PC-9 (cell line): ENCODE data around the gene DIAPH3. TPM values are rescaled to one million over a fixed set of nuclear protein-coding genes. Genes with fewer than 3 reads are reported as not detected.

Source experiments
- Bru-seq: library from RNA; stranded (reverse); fragments of 400-500 nt; gene quantifications from one replicate; lab custom pipeline; 2021; lab: Mats Ljungman, UMichigan
- BruChase-seq, 2 experiments: library from RNA; stranded (reverse); fragments of 400-500 nt; gene quantifications; one replicate each; lab custom pipeline; 2021; lab: Mats Ljungman, UMichigan
- BruUV-seq: library from RNA; stranded (reverse); fragments of 400-500 nt; replicated peaks from 2 replicates; lab custom pipeline; 2021; lab: Mats Ljungman, UMichigan
- CTCF ChIA-PET: fragments of 300-600 bp; sonication (Branson Sonifier 250); formaldehyde crosslinking; loops from one replicate; lab custom pipeline; 2022; ENCODE audit warnings: antibody characterized with exemption; lab: Charles Lee
- POLR2A ChIA-PET: fragments of 300-600 bp; sonication (Branson Sonifier 250); formaldehyde crosslinking; loops from one replicate; lab custom pipeline; 2022; ENCODE audit warnings: antibody characterized with exemption; ENCODE audit not compliant: unreplicated experiment; lab: Charles Lee
- DNase-seq, 2 experiments: peaks; one replicate each; pipeline versions ENCODE4 v3.0.0 to v3.0.0-alpha.2; 2015 to 2022; ENCODE audit warnings: mixed read lengths in 1 of 2
- H2AFZ ChIP-seq: fragments of 200-600 bp; sonication (generic); 2 replicates; pipeline ENCODE4 v1.8.1; 2017; ENCODE audit warnings: antibody characterized with exemption
- H3F3A ChIP-seq: fragments of 200-600 bp; sonication (generic); 2 replicates; pipeline ENCODE4 v1.8.1; 2017; ENCODE audit warnings: antibody characterized with exemption, mild to moderate bottlenecking, low read depth; ENCODE audit not compliant: insufficient read depth
- H3K27ac ChIP-seq: fragments of 200-600 bp; sonication (generic); 2 replicates; pipeline ENCODE4 v1.6.1; 2016; ENCODE audit warnings: mixed run types
- H3K27me3 ChIP-seq: fragments of 200-600 bp; sonication (generic); 2 replicates; pipeline ENCODE4 v1.6.1; 2016; ENCODE audit warnings: low read depth, mixed run types; ENCODE audit not compliant: insufficient read depth
- H3K36me3 ChIP-seq: fragments of 200-600 bp; sonication (generic); 2 replicates; pipeline ENCODE4 v1.6.1; 2016; ENCODE audit warnings: low read depth, mixed run types
- H3K4me1 ChIP-seq: fragments of 200-600 bp; sonication (generic); replicated peaks from 2 replicates; pipeline ENCODE4 v1.6.1; 2016; ENCODE audit warnings: mixed run types; ENCODE audit not compliant: insufficient read depth
- H3K4me2 ChIP-seq: fragments of 200-600 bp; sonication (generic); 2 replicates; pipeline ENCODE4 v1.6.1; 2017; ENCODE audit warnings: mixed run types
- H3K4me3 ChIP-seq: fragments of 200-600 bp; sonication (generic); 2 replicates; pipeline ENCODE4 v1.6.1; 2016; ENCODE audit warnings: mixed run types
- H3K79me2 ChIP-seq: fragments of 200-600 bp; sonication (generic); 2 replicates; pipeline ENCODE4 v1.6.1; 2017; ENCODE audit warnings: low read depth, mixed run types
- H3K9me2 ChIP-seq: fragments of 200-600 bp; sonication (generic); 2 replicates; pipeline ENCODE4 v1.8.1; 2017; ENCODE audit warnings: mild to moderate bottlenecking; ENCODE audit not compliant: insufficient read depth
- H3K9me3 ChIP-seq: fragments of 200-600 bp; sonication (generic); 2 replicates; pipeline ENCODE4 v1.8.1; 2016; ENCODE audit warnings: low read depth; ENCODE audit not compliant: insufficient read depth
- H4K20me1 ChIP-seq: fragments of 200-600 bp; sonication (generic); 2 replicates; pipeline ENCODE4 v1.8.1; 2017; ENCODE audit not compliant: insufficient read depth
- CTCF ChIP-seq: fragments of 200-600 bp; sonication (generic); conservative IDR thresholded peaks from 2 replicates; pipeline ENCODE4 v1.6.1; 2017; ENCODE audit warnings: mixed run types, antibody characterized with exemption, mild to moderate bottlenecking, moderate library complexity
- EZH2 ChIP-seq: fragments of 200-600 bp; sonication (generic); IDR thresholded peaks from 2 replicates; pipeline ENCODE4 v1.8.0; 2017; ENCODE audit warnings: antibody characterized with exemption, low read depth
- intact Hi-C: fragments of 100-400 bp; cut with micrococcal nuclease; formaldehyde crosslinking; loops from one replicate; pipeline ENCODE4 v1.10.0; 2022; ENCODE audit not compliant: unreplicated experiment
- long read RNA-seq: library from polyadenylated mRNA; stranded (forward); transcript quantifications from one replicate; pipeline ENCODE4 v2.0.0, GENCODE V29; 2022
- total RNA-seq: library from RNA; stranded (reverse); gene quantifications from 2 replicates; pipeline ENCODE4 v1.2.3, GENCODE V29; 2021

Gene DIAPH3, protein sequence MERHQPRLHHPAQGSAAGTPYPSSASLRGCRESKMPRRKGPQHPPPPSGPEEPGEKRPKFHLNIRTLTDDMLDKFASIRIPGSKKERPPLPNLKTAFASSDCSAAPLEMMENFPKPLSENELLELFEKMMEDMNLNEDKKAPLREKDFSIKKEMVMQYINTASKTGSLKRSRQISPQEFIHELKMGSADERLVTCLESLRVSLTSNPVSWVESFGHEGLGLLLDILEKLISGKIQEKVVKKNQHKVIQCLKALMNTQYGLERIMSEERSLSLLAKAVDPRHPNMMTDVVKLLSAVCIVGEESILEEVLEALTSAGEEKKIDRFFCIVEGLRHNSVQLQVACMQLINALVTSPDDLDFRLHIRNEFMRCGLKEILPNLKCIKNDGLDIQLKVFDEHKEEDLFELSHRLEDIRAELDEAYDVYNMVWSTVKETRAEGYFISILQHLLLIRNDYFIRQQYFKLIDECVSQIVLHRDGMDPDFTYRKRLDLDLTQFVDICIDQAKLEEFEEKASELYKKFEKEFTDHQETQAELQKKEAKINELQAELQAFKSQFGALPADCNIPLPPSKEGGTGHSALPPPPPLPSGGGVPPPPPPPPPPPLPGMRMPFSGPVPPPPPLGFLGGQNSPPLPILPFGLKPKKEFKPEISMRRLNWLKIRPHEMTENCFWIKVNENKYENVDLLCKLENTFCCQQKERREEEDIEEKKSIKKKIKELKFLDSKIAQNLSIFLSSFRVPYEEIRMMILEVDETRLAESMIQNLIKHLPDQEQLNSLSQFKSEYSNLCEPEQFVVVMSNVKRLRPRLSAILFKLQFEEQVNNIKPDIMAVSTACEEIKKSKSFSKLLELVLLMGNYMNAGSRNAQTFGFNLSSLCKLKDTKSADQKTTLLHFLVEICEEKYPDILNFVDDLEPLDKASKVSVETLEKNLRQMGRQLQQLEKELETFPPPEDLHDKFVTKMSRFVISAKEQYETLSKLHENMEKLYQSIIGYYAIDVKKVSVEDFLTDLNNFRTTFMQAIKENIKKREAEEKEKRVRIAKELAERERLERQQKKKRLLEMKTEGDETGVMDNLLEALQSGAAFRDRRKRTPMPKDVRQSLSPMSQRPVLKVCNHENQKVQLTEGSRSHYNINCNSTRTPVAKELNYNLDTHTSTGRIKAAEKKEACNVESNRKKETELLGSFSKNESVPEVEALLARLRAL
- total RNA-seq, result 26.4 and 39.3 TPM in 2 replicates
- Bru-seq, nascent RNA, result percentile 93 among the genes with signal in this experiment
- BruChase-seq, experiment 1, labeled RNA remaining after a 2-hour chase, result percentile 86 among the genes with signal in this experiment
- BruChase-seq, experiment 2, labeled RNA remaining after a 6-hour chase, result percentile 73 among the genes with signal in this experiment
- long read RNA-seq, full-length matches to known transcripts, result 30 of 43 reads
- long read RNA-seq, partial matches to known transcripts, result 3 of 43 reads
- long read RNA-seq, other reads (novel, unspliced or antisense), result 10 of 43 reads

- BruUV-seq, result TSS peak; percentile 58
- peaks cover 59% of the 10 kb centered on the region for H3K79me2 ChIP-seq
- no peaks in the 10 kb centered on the region for H4K20me1 ChIP-seq
- no peaks in the 10 kb centered on the region for H3K27me3 ChIP-seq
- ChIA-PET CTCF (no interaction called here), POLR2A (interaction anchor here (0.6 kb wide), 1 partner anchor 420 kb away, joined by 9 read pairs; no protein-coding TSS in a partner anchor)
- peak within 1 kb of the TSS; percentile 92 for H3K4me2 ChIP-seq
- H3K4me3 ChIP-seq, result peak within 1 kb of the TSS; percentile 77
- H3K4me1 ChIP-seq, result peaks cover 27% of the 10 kb centered on the region
- no peaks in the 10 kb centered on the region; the same call in 1 of the 2 replicates for H3K36me3 ChIP-seq
- peak within 1 kb of the TSS; percentile 96 for H2AFZ ChIP-seq
- no peaks in the 10 kb centered on the region for H3K9me3 ChIP-seq
- peak; percentile 89 to 95 for DNase-seq
- H3K27ac ChIP-seq, result peak within 1 kb of the TSS; percentile 60
- intact Hi-C loops, result loop anchor here (5.0 kb wide), 1 partner anchor 234 kb away; the partner anchor contains the start of gene TDRD3
- no peak for TF ChIP-seq CTCF
- no peak for TF ChIP-seq EZH2
- H3F3A ChIP-seq, result peaks cover 4% of the 10 kb centered on the region; the same call in 1 of the 2 replicates
- H3K9me2 ChIP-seq, result no peaks in the 10 kb centered on the region
Measured at GRCh38 chr13:60163478-60164233, at the start of gene DIAPH3. TSS of gene DIAPH3 (minus strand) at chr13:60163928. CDS start at chr13:60163766, 162 bp downstream.

DNA sequence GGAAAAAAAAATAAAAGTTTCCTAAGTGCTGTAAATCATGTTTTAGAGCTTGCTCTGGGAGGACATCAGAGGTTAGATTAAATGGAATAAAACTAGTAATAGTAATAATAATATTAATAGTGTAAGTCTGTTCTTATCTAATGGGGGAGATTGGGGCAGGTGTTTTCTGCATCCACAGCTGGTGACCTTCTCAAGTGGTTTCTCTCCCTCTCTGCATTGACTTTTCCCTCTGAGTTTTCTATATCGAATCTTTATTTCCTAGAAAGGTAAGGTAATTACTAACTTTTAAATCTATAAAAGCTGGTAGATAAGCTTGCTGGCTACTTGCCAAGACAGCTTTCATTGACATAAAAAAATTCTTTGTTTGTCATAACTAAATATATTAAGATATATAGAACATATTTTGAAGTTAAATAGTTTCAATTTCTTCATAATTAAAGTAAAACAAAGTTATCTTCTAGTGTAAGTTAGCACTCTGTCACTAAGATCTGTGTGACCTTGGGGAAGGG, 49.6 kb upstream of the DIAPH3 start:
- Histone ChIP-seq H2AFZ (no peak overlapping the region), H3K27me3 (peaks cover 37% of the 10 kb centered on the region), H4K20me1 (no peaks in the 10 kb centered on the region; the same call in 1 of the 2 replicates), H3K4me3 (no peak overlapping the region), H3K4me1 (no peaks in the 10 kb centered on the region), H3K4me2 (no peak overlapping the region), H3K27ac (no peak overlapping the region), H3K9me3 (no peaks in the 10 kb centered on the region), H3K9me2 (peaks cover 7% of the 10 kb centered on the region; the same call in 1 of the 2 replicates), H3K36me3 (no peaks in the 10 kb centered on the region), H3K79me2 (no peaks in the 10 kb centered on the region), H3F3A (no peaks in the 10 kb centered on the region)
- TF ChIP-seq CTCF, result no peak
- TF ChIP-seq EZH2, result no peak
- intact Hi-C loops, result no loop called here
- no TSS peak for BruUV-seq
- no peak for DNase-seq
- CTCF ChIA-PET, result no interaction called here
- POLR2A ChIA-PET, result no interaction called here
